Natural killer cell (primary cell): ENCODE results near the gene TSSK2. TPM values are rescaled to one million over a fixed set of nuclear protein-coding genes. Genes with fewer than 3 reads are reported as not detected.

ENCODE experiments used
- ATAC-seq, 3 donors: fragments of 150-1000 bp in 2 of 3; fragments of 200-7000 bp in 1 of 3; cut with Tn5 transposase; 1 replicate in 1 of 3; 2 replicates in 2 of 3; pipeline ENCODE4 v1.10.0; 2021; ENCODE audit warnings: mild to moderate bottlenecking in 2 of 3, moderate library complexity in 2 of 3
- DNase-seq, 2 donors: peaks; one replicate each; pipeline versions ENCODE4 v3.0.0 to v3.0.0-alpha.2; 2013 to 2021; ENCODE audit warnings: mixed read lengths in 1 of 2
- H3K27ac ChIP-seq: one replicate; pipeline ENCODE4 v1.5.1; 2013; ENCODE audit warnings: mild to moderate bottlenecking, low read length
- H3K27me3 ChIP-seq: one replicate; pipeline ENCODE4 v1.6.1; 2013; ENCODE audit warnings: low read length; ENCODE audit not compliant: control insufficient read depth, insufficient read depth
- H3K36me3 ChIP-seq: one replicate; pipeline ENCODE4 v1.6.1; 2013; ENCODE audit warnings: low read length; ENCODE audit not compliant: control insufficient read depth, insufficient read depth
- H3K4me1 ChIP-seq: one replicate; pipeline ENCODE4 v1.6.1; 2013; ENCODE audit warnings: low read length; ENCODE audit not compliant: control insufficient read depth, insufficient read depth
- H3K4me3 ChIP-seq: one replicate; pipeline ENCODE4 v1.5.1; 2013; ENCODE audit warnings: low read length
- H3K9me3 ChIP-seq: one replicate; pipeline ENCODE4 v1.6.1; 2013; ENCODE audit warnings: low read length; ENCODE audit not compliant: control insufficient read depth, insufficient read depth
- H3K27ac Mint-ChIP-seq, 2 donors: one replicate each; pipeline ENCODE4 v1.8.0; 2022; ENCODE audit warnings: mild to moderate bottlenecking in 2 of 2, mixed read lengths in 2 of 2, moderate library complexity in 1 of 2
- H3K27me3 Mint-ChIP-seq, 2 donors: one replicate each; pipeline ENCODE4 v1.8.0; 2022; ENCODE audit warnings: low read depth in 2 of 2, mixed read lengths in 2 of 2
- H3K36me3 Mint-ChIP-seq: one replicate; pipeline ENCODE4 v1.8.0; 2022; ENCODE audit warnings: mixed read lengths
- H3K4me1 Mint-ChIP-seq, 2 donors: one replicate each; pipeline ENCODE4 v1.8.0; 2022; ENCODE audit warnings: mixed read lengths in 2 of 2
- H3K4me3 Mint-ChIP-seq: one replicate; pipeline ENCODE4 v1.8.0; 2022; ENCODE audit warnings: mild to moderate bottlenecking, moderate library complexity, mixed read lengths
- H3K9me3 Mint-ChIP-seq, 2 donors: one replicate each; pipeline ENCODE4 v1.8.0; 2022; ENCODE audit warnings: mixed read lengths in 2 of 2
- CTCF ChIP-seq: fragments of 200-600 bp; IDR thresholded peaks from one replicate; pipeline ENCODE4 v1.8.0; 2022; ENCODE audit warnings: antibody characterized with exemption
- WGBS: methylation state at CpG from one replicate; pipeline ENCODE4 v1.1.7; 2013; ENCODE audit warnings: missing lambda C conversion rate; ENCODE audit not compliant: insufficient coverage; 5-methylcytosine and 5-hydroxymethylcytosine counted together
- intact Hi-C: fragments of 100-400 bp; cut with micrococcal nuclease; formaldehyde crosslinking; loops from one replicate; pipeline ENCODE4 v1.14.2; 2022
- total RNA-seq, 4 donors: library from RNA; stranded (reverse); fragments of 120-200 nt in 1 of 4; gene quantifications; one replicate each; pipeline versions ENCODE4 v1.2.3 to v1.2.4, GENCODE V29; 2013 to 2022

TSSK2 gene
- total RNA-seq, 3 donors from 2014 or later (not counting 1 experiment from before 2014, with no cell fraction given) = not detected

DNA sequence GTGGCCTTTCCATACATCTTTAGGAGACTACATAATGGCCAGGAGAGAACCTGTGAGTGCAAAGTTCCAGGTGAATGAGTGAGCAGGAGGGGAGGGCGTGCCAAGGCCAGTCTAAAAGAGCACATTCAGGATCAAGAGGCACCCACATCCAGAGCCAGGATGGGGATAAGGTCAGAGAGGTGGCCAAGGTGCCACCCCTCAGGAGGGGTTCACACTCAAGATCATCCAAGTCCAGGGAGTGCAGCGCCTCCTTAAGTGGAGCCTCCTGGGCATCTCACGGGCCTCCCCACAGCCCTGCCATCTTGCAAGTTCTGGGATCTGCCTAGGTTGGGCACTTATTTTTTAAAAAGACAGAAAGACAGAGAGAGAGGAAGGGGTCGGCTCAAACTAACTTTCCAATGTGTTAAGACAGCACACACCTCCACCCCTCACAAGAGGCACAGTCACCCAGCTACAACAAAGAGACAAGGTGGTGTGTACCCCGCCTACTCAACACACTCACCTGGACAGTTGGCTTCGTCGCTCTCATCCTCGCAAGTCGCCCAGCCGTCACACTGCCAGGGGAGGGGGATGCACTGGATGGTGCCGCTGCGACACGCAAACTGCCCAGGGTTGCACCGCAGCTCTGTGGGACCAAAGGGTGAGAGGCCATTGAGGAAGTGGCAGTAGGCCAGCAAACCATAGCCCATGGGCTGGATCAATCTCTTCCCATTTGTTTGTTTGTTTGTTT is 42.1 kb upstream of the TSSK2 start:
- ATAC-seq = no peak
- WGBS = 97% methylated on average over 13 of the region's 14 CpGs
- no peaks in the 10 kb centered on the region for H3K27me3 ChIP-seq
- no peaks in the 10 kb centered on the region for H3K9me3 Mint-ChIP-seq
- peaks cover 5% of the 10 kb centered on the region for H3K4me1 ChIP-seq
- intact Hi-C loops = no loop called here
- no peak for DNase-seq
- H3K36me3 ChIP-seq = peaks cover 20% of the 10 kb centered on the region
- H3K4me1 Mint-ChIP-seq = peaks cover 33 to 38% of the 10 kb centered on the region in 2 donors
- TF ChIP-seq CTCF = no peak
- H3K9me3 ChIP-seq = no peaks in the 10 kb centered on the region
- H3K4me3 ChIP-seq = no peak overlapping the region
- H3K36me3 Mint-ChIP-seq = no peaks in the 10 kb centered on the region
- H3K27me3 Mint-ChIP-seq = no peaks in the 10 kb centered on the region
- no peak overlapping the region for H3K27ac ChIP-seq
- peak overlapping the region in 1 of 2 donors; percentile 63 for H3K27ac Mint-ChIP-seq
- no peak overlapping the region for H3K4me3 Mint-ChIP-seq

DNA sequence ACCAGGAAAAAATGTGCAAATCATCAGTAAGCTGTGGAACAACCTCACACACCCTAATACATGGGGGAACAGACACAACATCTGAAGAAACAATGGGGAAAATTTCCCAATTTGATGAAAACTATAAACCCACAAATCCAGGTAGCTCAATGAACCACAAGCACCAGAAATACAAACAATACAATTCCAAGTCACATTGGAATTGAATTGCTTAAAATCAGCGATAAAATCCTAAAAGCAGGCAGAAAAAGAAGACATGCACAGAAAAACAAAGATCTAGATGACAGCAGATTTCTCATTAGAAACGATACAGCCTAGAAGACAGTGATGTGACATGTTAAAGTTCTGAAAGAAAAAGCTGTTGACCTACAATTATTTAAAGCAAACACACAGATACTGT is 40.9 kb upstream of the TSSK2 start:
- H3K36me3 Mint-ChIP-seq = no peaks in the 10 kb centered on the region
- WGBS = 100% methylated on average over 2 of the region's 2 CpGs
- no peak overlapping the region for H3K27ac ChIP-seq
- peak overlapping the region in 1 of 2 donors; percentile 6 for H3K27ac Mint-ChIP-seq
- no peaks in the 10 kb centered on the region for H3K27me3 ChIP-seq
- intact Hi-C loops = no loop called here
- ATAC-seq (no peak), DNase-seq (no peak)
- H3K4me1 Mint-ChIP-seq = peaks cover 30 to 35% of the 10 kb centered on the region in 2 donors
- no peaks in the 10 kb centered on the region for H3K9me3 Mint-ChIP-seq
- peaks cover 20% of the 10 kb centered on the region for H3K36me3 ChIP-seq
- H3K4me3 Mint-ChIP-seq = no peak overlapping the region
- no peak overlapping the region for H3K4me3 ChIP-seq
- peaks cover 3% of the 10 kb centered on the region for H3K4me1 ChIP-seq
- H3K9me3 ChIP-seq = no peaks in the 10 kb centered on the region
- H3K27me3 Mint-ChIP-seq = no peaks in the 10 kb centered on the region
- TF ChIP-seq CTCF = no peak

GRCh38 chr22:19090586-19091127 is 40.5 kb upstream of the TSSK2 start:
- Mint-ChIP-seq H3K4me1 (peaks cover 25 to 30% of the 10 kb centered on the region in 2 donors), H3K36me3 (no peaks in the 10 kb centered on the region), H3K9me3 (no peaks in the 10 kb centered on the region), H3K27me3 (no peaks in the 10 kb centered on the region), H3K27ac (peak overlapping the region in 1 of 2 donors; percentile 6), H3K4me3 (no peak overlapping the region)
- DNase-seq (no peak), ATAC-seq (no peak)
- intact Hi-C loops = no loop called here
- H3K27me3 ChIP-seq = no peaks in the 10 kb centered on the region
- no peaks in the 10 kb centered on the region for H3K9me3 ChIP-seq
- no peaks in the 10 kb centered on the region for H3K4me1 ChIP-seq
- no peak overlapping the region for H3K27ac ChIP-seq
- no peak overlapping the region for H3K4me3 ChIP-seq
- peaks cover 20% of the 10 kb centered on the region for H3K36me3 ChIP-seq
- TF ChIP-seq CTCF = no peak
- WGBS = 100% methylated on average over 1 of the region's 3 CpGs
